Activated CD4-positive, alpha-beta T cell treated with anti-CD3 and anti-CD28 coated beads, Interleukin-2, amount 10 ng/mL, durations not matched to agents 24 days and 14 days (primary cell): ENCODE measurements around the gene ZNF207. TPM values are rescaled to one million over a fixed set of nuclear protein-coding genes. Genes with fewer than 3 reads are reported as not detected.
"Not testable (repeated sequence)": the region's sequence is repeated elsewhere in the genome, so short reads cannot be mapped to it uniquely, and the experiment has no call there.

Experiments
- DNase-seq: peaks from one replicate; pipeline ENCODE4 v3.0.0; 2022
- H3K27ac Mint-ChIP-seq: one replicate; pipeline ENCODE4 v1.8.0; 2022; ENCODE audit warnings: mild to moderate bottlenecking, mixed read lengths
- H3K27me3 Mint-ChIP-seq: one replicate; pipeline ENCODE4 v1.8.0; 2022; ENCODE audit warnings: mixed read lengths
- H3K36me3 Mint-ChIP-seq: one replicate; pipeline ENCODE4 v1.8.0; 2022; ENCODE audit warnings: low read depth, mild to moderate bottlenecking, mixed read lengths
- H3K4me1 Mint-ChIP-seq: one replicate; pipeline ENCODE4 v1.8.0; 2021; ENCODE audit warnings: mixed read lengths
- H3K4me3 Mint-ChIP-seq: one replicate; pipeline ENCODE4 v1.8.0; 2022; ENCODE audit warnings: mild to moderate bottlenecking, moderate library complexity, mixed read lengths
- H3K9me3 Mint-ChIP-seq: one replicate; pipeline ENCODE4 v1.8.0; 2021; ENCODE audit warnings: mixed read lengths
- intact Hi-C: fragments of 100-400 bp; cut with micrococcal nuclease; formaldehyde crosslinking; loops from one replicate; pipeline ENCODE4 v1.15.1; 2023
- total RNA-seq: library from RNA; stranded (reverse); gene quantifications from 2 replicates; pipeline ENCODE4 v1.2.3, GENCODE V29; 2022

The ZNF207 gene
- total RNA-seq, 1 donor from 2014 or later, result 272 TPM

- intact Hi-C loops, result no loop called here
- H3K9me3 Mint-ChIP-seq, result no peaks in the 10 kb centered on the region
- peaks cover 44% of the 10 kb centered on the region for H3K36me3 Mint-ChIP-seq
- no peak overlapping the region for H3K4me3 Mint-ChIP-seq
- H3K27ac Mint-ChIP-seq, result no peak overlapping the region
- DNase-seq, result no peak
- peaks cover 2% of the 10 kb centered on the region for H3K4me1 Mint-ChIP-seq
- H3K27me3 Mint-ChIP-seq, result no peaks in the 10 kb centered on the region
Observed at GRCh38 chr17:32383926-32384434, 34.0 kb downstream of the ZNF207 start.

DNA sequence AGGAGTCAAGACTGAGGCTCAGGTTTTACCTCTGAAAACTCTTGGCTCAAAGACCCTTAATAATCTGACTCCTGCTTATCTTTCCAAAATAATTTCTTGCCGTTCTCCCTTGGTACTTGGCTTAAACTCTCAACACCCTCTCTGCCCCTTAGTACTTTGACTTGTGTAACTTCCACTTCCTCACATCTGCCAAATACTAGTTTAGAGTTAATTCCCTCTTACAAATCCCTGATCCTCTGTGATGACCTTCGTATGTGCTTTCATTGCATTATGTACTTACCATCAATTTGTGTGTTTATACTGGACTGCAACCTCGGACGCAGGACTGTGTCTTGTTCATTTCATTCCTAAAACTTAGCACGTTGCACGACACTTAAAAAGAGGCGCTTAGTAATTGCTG is 35.2 kb downstream of the ZNF207 start:
- peaks cover 42% of the 10 kb centered on the region for H3K36me3 Mint-ChIP-seq
- H3K27ac Mint-ChIP-seq, result no peak overlapping the region
- no peak overlapping the region for H3K4me3 Mint-ChIP-seq
- no peaks in the 10 kb centered on the region for H3K9me3 Mint-ChIP-seq
- no peak for DNase-seq
- no peaks in the 10 kb centered on the region for H3K27me3 Mint-ChIP-seq
- intact Hi-C loops, result no loop called here
- peaks cover 2% of the 10 kb centered on the region for H3K4me1 Mint-ChIP-seq

- Mint-ChIP-seq H3K27ac (no peak overlapping the region), H3K27me3 (no peaks in the 10 kb centered on the region), H3K36me3 (peaks cover 34% of the 10 kb centered on the region), H3K9me3 (no peaks in the 10 kb centered on the region), H3K4me1 (peaks cover 2% of the 10 kb centered on the region), H3K4me3 (no peak overlapping the region)
- intact Hi-C loops, result no loop called here
- no peak for DNase-seq
Observed at GRCh38 chr17:32385971-32386370, 36.0 kb downstream of the ZNF207 start.

- H3K4me1 Mint-ChIP-seq, result peaks cover 2% of the 10 kb centered on the region
- no peak for DNase-seq
- H3K27ac Mint-ChIP-seq, result no peak overlapping the region
- H3K27me3 Mint-ChIP-seq, result no peaks in the 10 kb centered on the region
- intact Hi-C loops, result no loop called here
- peaks cover 32% of the 10 kb centered on the region for H3K36me3 Mint-ChIP-seq
- H3K4me3 Mint-ChIP-seq, result no peak overlapping the region
- H3K9me3 Mint-ChIP-seq, result no peaks in the 10 kb centered on the region
Observed at GRCh38 chr17:32386844-32387243, 36.9 kb downstream of the ZNF207 start.

GRCh38 chr17:32388128-32388527 is 38.2 kb downstream of the ZNF207 start:
- peaks cover 21% of the 10 kb centered on the region for H3K36me3 Mint-ChIP-seq
- H3K27ac Mint-ChIP-seq, H3K9me3 Mint-ChIP-seq, H3K4me3 Mint-ChIP-seq, H3K27me3 Mint-ChIP-seq, DNase-seq, intact Hi-C loops, H3K4me1 Mint-ChIP-seq: not testable (repeated sequence)

DNA sequence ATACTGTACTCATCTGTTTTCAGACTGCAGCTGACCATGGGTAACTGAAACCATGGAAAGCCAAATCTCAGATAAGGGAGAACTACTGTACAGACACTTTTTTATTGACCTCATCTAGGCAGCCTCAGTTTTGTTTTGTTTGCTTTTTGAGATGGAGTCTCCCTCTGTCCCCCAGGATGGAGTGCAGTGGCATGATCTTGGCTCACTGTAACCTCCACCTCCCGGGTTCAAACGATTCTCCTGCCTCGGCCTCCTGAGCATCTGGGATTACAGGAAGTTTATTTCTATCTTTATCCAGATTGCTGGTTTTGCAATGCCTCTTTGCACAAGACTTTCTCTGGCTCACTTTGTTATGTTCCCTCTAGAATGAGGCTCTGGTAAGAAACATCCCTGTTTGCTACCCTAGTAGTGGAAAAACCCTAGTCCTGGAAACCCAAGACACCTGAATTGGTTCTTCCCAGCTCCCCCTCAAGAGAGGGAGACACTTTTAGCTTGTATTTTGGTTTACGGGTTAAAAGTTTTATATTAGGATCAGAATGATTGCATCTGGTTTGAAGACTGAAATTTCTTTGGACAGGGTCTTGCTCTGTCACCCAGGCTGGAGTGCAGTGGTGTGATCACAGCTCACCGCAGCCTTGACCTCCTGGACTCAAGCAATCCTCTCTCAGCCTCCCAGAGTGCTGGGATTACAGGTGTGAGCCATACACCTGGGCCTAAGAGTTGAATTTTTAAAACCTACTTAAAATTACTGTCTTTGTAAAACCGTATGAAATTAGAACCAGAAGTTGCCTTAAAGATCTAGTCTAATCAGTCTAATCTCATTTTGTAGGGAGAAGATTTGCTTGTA is 38.9 kb downstream of the ZNF207 start:
- no peak overlapping the region for H3K27ac Mint-ChIP-seq
- intact Hi-C loops, result no loop called here

DNA sequence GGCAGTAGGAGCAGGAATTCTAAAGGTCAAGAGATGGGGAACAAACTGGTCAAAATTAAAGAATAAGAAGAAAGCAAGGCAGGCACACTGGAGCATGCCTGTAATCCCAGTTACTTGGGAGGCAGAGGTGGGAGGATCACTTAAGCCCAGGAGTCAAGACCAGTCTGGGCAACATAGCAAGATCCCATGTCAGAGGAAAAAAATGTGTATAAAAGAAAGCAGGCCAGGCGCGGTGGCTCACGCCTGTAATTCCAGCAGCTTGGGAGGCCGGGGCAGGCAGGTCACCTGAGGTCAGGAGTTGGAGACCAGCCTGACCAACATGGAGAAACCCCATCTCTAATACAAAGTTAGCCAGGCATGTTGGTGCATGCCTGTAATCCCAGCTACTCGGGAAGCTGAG is 43.9 kb downstream of the ZNF207 start:
- H3K4me1 Mint-ChIP-seq, result no peaks in the 10 kb centered on the region
- no peak for DNase-seq
- intact Hi-C loops, result no loop called here
- H3K27me3 Mint-ChIP-seq, result no peaks in the 10 kb centered on the region
- no peaks in the 10 kb centered on the region for H3K9me3 Mint-ChIP-seq
- H3K36me3 Mint-ChIP-seq, result peaks cover 15% of the 10 kb centered on the region
- no peak overlapping the region for H3K27ac Mint-ChIP-seq
- no peak overlapping the region for H3K4me3 Mint-ChIP-seq

More for the DNA sequence above, 38.9 kb downstream of the ZNF207 start:
- Mint-ChIP-seq H3K9me3 (no peaks in the 10 kb centered on the region), H3K36me3 (peaks cover 21% of the 10 kb centered on the region), H3K4me3 (no peak overlapping the region), H3K4me1 (no peaks in the 10 kb centered on the region), H3K27me3 (no peaks in the 10 kb centered on the region)
- DNase-seq, result no peak

- Mint-ChIP-seq H3K27me3 (no peaks in the 10 kb centered on the region), H3K4me3 (no peak overlapping the region), H3K27ac (no peak overlapping the region), H3K4me1 (no peaks in the 10 kb centered on the region), H3K36me3 (peaks cover 9% of the 10 kb centered on the region), H3K9me3 (no peaks in the 10 kb centered on the region)
- intact Hi-C loops, result no loop called here
- no peak for DNase-seq
Observed at GRCh38 chr17:32396343-32396742, 46.4 kb downstream of the ZNF207 start.

DNA sequence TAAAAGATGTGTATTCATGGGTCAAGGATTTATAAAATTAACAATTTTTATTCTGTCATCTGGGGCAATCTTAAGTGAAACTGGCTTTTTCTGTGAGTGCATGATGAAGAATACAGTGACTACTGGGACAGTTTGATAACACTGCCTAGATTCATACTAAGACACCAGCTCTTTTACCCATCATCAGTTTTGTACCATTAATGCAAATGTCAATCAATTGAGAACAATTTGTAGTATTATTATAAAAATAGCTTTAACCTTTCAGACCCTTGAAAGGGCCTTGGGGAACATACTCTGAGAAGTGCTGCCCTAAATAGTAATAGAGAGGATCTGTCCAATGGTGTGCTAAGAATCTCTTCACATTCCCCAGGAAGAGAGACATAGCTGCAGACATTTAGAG is 49.0 kb downstream of the ZNF207 start:
- H3K4me3 Mint-ChIP-seq, result no peak overlapping the region
- DNase-seq, result no peak
- H3K36me3 Mint-ChIP-seq, result peaks cover 4% of the 10 kb centered on the region
- intact Hi-C loops, result no loop called here
- no peak overlapping the region for H3K27ac Mint-ChIP-seq
- H3K4me1 Mint-ChIP-seq, result peaks cover 2% of the 10 kb centered on the region
- H3K9me3 Mint-ChIP-seq, result no peaks in the 10 kb centered on the region
- H3K27me3 Mint-ChIP-seq, result no peaks in the 10 kb centered on the region

GRCh38 chr17:32410085-32410484 is 60.1 kb downstream of the ZNF207 start:
- H3K4me1 Mint-ChIP-seq, H3K27ac Mint-ChIP-seq, H3K27me3 Mint-ChIP-seq, intact Hi-C loops, H3K4me3 Mint-ChIP-seq, H3K36me3 Mint-ChIP-seq, DNase-seq, H3K9me3 Mint-ChIP-seq: not testable (repeated sequence)

- DNase-seq, result no peak
- H3K4me1 Mint-ChIP-seq, result no peaks in the 10 kb centered on the region
- H3K27me3 Mint-ChIP-seq, result peaks cover 2% of the 10 kb centered on the region
- no peak overlapping the region for H3K4me3 Mint-ChIP-seq
- H3K27ac Mint-ChIP-seq, result no peak overlapping the region
- H3K36me3 Mint-ChIP-seq, result peaks cover 3% of the 10 kb centered on the region
- H3K9me3 Mint-ChIP-seq, result peaks cover 8% of the 10 kb centered on the region
- intact Hi-C loops, result no loop called here
Observed at GRCh38 chr17:32426894-32427293, 76.9 kb downstream of the ZNF207 start.

DNA sequence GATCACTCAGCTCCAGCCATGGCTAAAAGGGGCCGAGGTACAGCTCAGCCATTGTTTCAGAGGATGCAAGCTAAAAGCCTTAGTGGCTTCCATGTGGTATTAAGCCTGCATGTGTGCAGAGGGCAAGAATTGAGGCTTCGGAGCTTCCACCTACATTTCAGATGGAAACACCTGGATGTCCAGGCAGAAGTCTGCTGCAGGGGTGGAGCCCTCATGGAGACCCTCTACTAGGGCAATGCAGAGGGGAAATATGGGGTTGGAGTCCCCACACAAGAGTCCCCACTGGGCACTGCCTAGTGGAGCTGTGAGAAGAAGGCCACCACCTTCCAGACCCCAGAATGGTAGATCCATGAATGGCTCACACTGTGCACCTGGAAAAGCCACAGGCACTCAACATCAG is 79.6 kb downstream of the ZNF207 start:
- Mint-ChIP-seq H3K27ac (no peak overlapping the region), H3K4me1 (no peaks in the 10 kb centered on the region), H3K27me3 (no peaks in the 10 kb centered on the region), H3K9me3 (peaks cover 8% of the 10 kb centered on the region), H3K36me3 (peaks cover 3% of the 10 kb centered on the region), H3K4me3 (no peak overlapping the region)
- intact Hi-C loops, result no loop called here
- no peak for DNase-seq
